DOHH2 (cell line): ENCODE results near the gene HSDL1.

ENCODE experiments used
- H3F3A ChIP-seq: fragments of 200-600 bp; sonication (generic), shearing (Covaris generic); 2 replicates; pipeline ENCODE4 v1.6.0; 2016; ENCODE audit warnings: antibody characterized with exemption, mild to moderate bottlenecking; ENCODE audit not compliant: control insufficient read depth, insufficient read depth
- H3K27ac ChIP-seq: fragments of 200-600 bp; sonication (generic); 2 replicates; pipeline ENCODE4 v1.5.1; 2014; ENCODE audit warnings: low read depth, mild to moderate bottlenecking, low read length, moderate library complexity
- H3K27me3 ChIP-seq: fragments of 200-600 bp; sonication (generic); 2 replicates; pipeline ENCODE4 v1.6.1; 2014; ENCODE audit warnings: mild to moderate bottlenecking, low read length, mixed read lengths; ENCODE audit not compliant: control insufficient read depth
- H3K36me3 ChIP-seq: fragments of 200-600 bp; sonication (generic); 2 replicates; pipeline ENCODE4 v1.6.1; 2014; ENCODE audit warnings: mild to moderate bottlenecking, low read length, moderate library complexity, mixed read lengths; ENCODE audit not compliant: control insufficient read depth
- H3K4me1 ChIP-seq: fragments of 200-600 bp; sonication (generic); 2 replicates; pipeline ENCODE4 v1.6.1; 2014; ENCODE audit warnings: mild to moderate bottlenecking, low read length, mixed read lengths; ENCODE audit not compliant: control insufficient read depth
- H3K4me2 ChIP-seq: fragments of 200-600 bp; sonication (generic); 2 replicates; pipeline ENCODE4 v1.6.0; 2014; ENCODE audit warnings: mild to moderate bottlenecking, low read length, moderate library complexity
- H3K4me3 ChIP-seq: fragments of 200-600 bp; sonication (generic); 2 replicates; pipeline ENCODE4 v1.5.1; 2014; ENCODE audit warnings: mild to moderate bottlenecking, low read length, mixed read lengths
- H3K79me2 ChIP-seq: fragments of 200-600 bp; sonication (generic); 2 replicates; pipeline ENCODE4 v1.6.1; 2014; ENCODE audit warnings: mild to moderate bottlenecking, low read length, mixed read lengths; ENCODE audit not compliant: control insufficient read depth
- H3K9me2 ChIP-seq: fragments of 200-600 bp; sonication (generic); replicated peaks from 2 replicates; pipeline ENCODE4 v1.6.1; 2014; ENCODE audit warnings: mild to moderate bottlenecking, low read length, mixed read lengths; ENCODE audit not compliant: control insufficient read depth
- H3K9me3 ChIP-seq: fragments of 200-600 bp; sonication (generic); 2 replicates; pipeline ENCODE4 v1.6.1; 2014; ENCODE audit warnings: antibody characterized with exemption, low read length, mixed read lengths; ENCODE audit not compliant: control insufficient read depth, insufficient read depth
- H4K20me1 ChIP-seq: fragments of 200-600 bp; sonication (generic); 2 replicates; pipeline ENCODE4 v1.6.0; 2014; ENCODE audit warnings: low read depth, mild to moderate bottlenecking, antibody characterized with exemption, low read length, moderate library complexity; ENCODE audit not compliant: control insufficient read depth, insufficient read depth
- EZH2phosphoT487 ChIP-seq: fragments of 200-600 bp; sonication (generic); IDR thresholded peaks from 2 replicates; pipeline ENCODE4 v1.6.1; 2017; ENCODE audit warnings: borderline replicate concordance, mild to moderate bottlenecking, antibody characterized with exemption, low read length, moderate library complexity, mixed read lengths
- TF ChIP-seq, protein P1 (sequence below): fragments of 200-600 bp; sonication (generic); IDR thresholded peaks from one replicate; pipeline ENCODE4 v1.5.1; 2014; ENCODE audit warnings: antibody characterized with exemption, mild to moderate bottlenecking, low read depth, low read length; ENCODE audit not compliant: poor library complexity, severe bottlenecking

HSDL1 gene

DNA sequence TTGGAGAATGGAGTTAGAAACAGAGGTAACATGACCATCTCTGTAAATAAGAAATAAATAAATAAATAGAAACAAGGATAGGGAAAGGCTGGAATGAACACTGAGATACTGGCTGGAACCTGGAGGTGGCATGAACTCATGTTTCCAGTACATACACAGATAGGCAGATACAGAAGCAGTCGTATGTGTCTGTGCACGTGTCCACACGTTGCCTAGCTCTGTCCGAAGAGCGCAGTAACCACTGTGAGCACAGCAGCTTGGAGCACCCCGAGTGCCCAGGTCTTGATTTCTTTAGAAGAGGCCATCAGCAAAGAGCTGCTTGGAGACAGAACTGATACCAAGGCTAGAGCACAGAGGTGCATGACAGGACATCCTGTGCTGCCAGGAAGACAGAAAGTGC, 65.3 kb downstream of the HSDL1 start:
- TF ChIP-seq, protein P1, sequence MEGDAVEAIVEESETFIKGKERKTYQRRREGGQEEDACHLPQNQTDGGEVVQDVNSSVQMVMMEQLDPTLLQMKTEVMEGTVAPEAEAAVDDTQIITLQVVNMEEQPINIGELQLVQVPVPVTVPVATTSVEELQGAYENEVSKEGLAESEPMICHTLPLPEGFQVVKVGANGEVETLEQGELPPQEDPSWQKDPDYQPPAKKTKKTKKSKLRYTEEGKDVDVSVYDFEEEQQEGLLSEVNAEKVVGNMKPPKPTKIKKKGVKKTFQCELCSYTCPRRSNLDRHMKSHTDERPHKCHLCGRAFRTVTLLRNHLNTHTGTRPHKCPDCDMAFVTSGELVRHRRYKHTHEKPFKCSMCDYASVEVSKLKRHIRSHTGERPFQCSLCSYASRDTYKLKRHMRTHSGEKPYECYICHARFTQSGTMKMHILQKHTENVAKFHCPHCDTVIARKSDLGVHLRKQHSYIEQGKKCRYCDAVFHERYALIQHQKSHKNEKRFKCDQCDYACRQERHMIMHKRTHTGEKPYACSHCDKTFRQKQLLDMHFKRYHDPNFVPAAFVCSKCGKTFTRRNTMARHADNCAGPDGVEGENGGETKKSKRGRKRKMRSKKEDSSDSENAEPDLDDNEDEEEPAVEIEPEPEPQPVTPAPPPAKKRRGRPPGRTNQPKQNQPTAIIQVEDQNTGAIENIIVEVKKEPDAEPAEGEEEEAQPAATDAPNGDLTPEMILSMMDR: no peak
- no peak for TF ChIP-seq EZH2phosphoT487
- H4K20me1 ChIP-seq: no peaks in the 10 kb centered on the region
- H3F3A ChIP-seq: no peaks in the 10 kb centered on the region
- H3K27me3 ChIP-seq: no peaks in the 10 kb centered on the region
- peaks cover 4% of the 10 kb centered on the region for H3K79me2 ChIP-seq
- peaks cover 86% of the 10 kb centered on the region for H3K36me3 ChIP-seq
- no peak overlapping the region for H3K4me3 ChIP-seq
- H3K4me1 ChIP-seq: peaks cover 2% of the 10 kb centered on the region
- H3K27ac ChIP-seq: no peak overlapping the region
- H3K9me3 ChIP-seq: no peaks in the 10 kb centered on the region
- H3K9me2 ChIP-seq: no peaks in the 10 kb centered on the region
- no peak overlapping the region for H3K4me2 ChIP-seq

DNA sequence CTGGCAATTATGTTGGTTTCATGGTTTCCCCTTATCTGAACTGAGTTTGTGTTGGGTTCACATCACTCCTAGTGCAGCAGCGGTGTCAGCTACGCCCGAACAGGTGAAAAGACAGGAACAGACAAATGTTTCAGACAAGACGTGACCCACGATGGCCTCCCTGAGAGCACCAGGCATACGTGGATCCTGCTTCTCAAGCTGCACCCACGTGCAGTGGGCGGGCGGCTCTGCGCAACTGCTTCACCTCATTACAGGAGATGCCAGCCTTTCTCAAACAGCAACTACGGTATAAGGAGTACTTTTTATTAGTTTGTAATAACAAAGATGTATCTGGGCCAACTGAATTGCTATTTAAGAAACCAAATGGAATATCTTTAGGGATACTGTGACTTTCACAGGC, 69.6 kb downstream of the HSDL1 start:
- no peak overlapping the region for H3K27ac ChIP-seq
- no peaks in the 10 kb centered on the region for H3K27me3 ChIP-seq
- H3F3A ChIP-seq: no peaks in the 10 kb centered on the region
- TF ChIP-seq, protein P1: no peak
- TF ChIP-seq EZH2phosphoT487: no peak
- no peaks in the 10 kb centered on the region for H4K20me1 ChIP-seq
- no peaks in the 10 kb centered on the region for H3K4me1 ChIP-seq
- H3K4me3 ChIP-seq: no peak overlapping the region
- no peaks in the 10 kb centered on the region for H3K9me2 ChIP-seq
- H3K9me3 ChIP-seq: no peaks in the 10 kb centered on the region
- peaks cover 4% of the 10 kb centered on the region for H3K79me2 ChIP-seq
- peaks cover 71% of the 10 kb centered on the region for H3K36me3 ChIP-seq
- H3K4me2 ChIP-seq: no peak overlapping the region

DNA sequence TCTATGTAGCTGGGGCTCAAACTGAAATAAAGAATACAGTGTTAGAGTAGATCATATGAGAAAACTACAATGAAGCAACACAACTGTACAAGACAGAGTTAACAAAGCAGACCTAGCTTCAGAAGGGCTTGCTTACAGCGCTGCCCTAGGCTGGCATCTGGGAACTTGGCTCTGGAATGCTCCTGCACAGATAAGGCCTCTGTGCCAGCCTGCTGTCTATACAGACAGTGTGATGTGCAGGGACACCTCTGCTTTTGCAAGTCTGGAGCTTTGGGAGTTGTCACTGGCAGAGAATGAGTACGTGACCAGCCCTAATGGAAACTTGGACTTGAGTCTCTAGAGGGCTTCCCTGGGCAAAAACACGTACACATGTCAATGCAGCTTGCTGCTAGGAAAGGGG, 70.3 kb downstream of the HSDL1 start:
- Histone ChIP-seq H3K4me2 (no peak overlapping the region), H4K20me1 (no peaks in the 10 kb centered on the region), H3K79me2 (peaks cover 4% of the 10 kb centered on the region), H3K9me2 (no peaks in the 10 kb centered on the region), H3F3A (no peaks in the 10 kb centered on the region), H3K9me3 (no peaks in the 10 kb centered on the region), H3K4me3 (no peak overlapping the region), H3K36me3 (peaks cover 71% of the 10 kb centered on the region), H3K4me1 (no peaks in the 10 kb centered on the region), H3K27me3 (no peaks in the 10 kb centered on the region), H3K27ac (no peak overlapping the region)
- TF ChIP-seq EZH2phosphoT487: no peak
- TF ChIP-seq, protein P1: no peak
